Gastroesophageal sphincter (tissue), 3 donors: ENCODE data around the gene BNIP5.

Source experiments
- CTCF ChIP-seq, 4 experiments: fragments of 200-600 bp in 2 of 4; fragments of 450-650 bp in 2 of 4; sonication (generic) in 1 of 4; IDR thresholded peaks; one replicate each; pipeline ENCODE4 v1.5.1; 2017 to 2019; ENCODE audit warnings: antibody characterized with exemption in 4 of 4, mild to moderate bottlenecking in 2 of 4, moderate library complexity in 2 of 4
- POLR2AphosphoS5 ChIP-seq: sonication (generic); formaldehyde crosslinking; IDR thresholded peaks from one replicate; pipeline ENCODE4 v1.6.1; 2017; ENCODE audit warnings: antibody characterized with exemption

- TF ChIP-seq CTCF (IDR thresholded peaks at IDR 0.05), result no peak
- TF ChIP-seq POLR2AphosphoS5, result no peak
These were observed 21.7 kb upstream of the BNIP5 start for GRCh38 chr6:36358226-36358915.
